IMR-90 (cell line): ENCODE data around the gene DISC1. TPM values are rescaled to one million over a fixed set of nuclear protein-coding genes. Genes with fewer than 3 reads are reported as not detected.
"Not testable (repeated sequence)": the region's sequence is repeated elsewhere in the genome, so short reads cannot be mapped to it uniquely, and the experiment has no call there.

Experiments used
- ATAC-seq: fragments of 200-7000 bp; cut with Tn5 transposase; 2 replicates; pipeline ENCODE4 v1.9.1; 2020; ENCODE audit warnings: low read depth, mild to moderate bottlenecking, moderate library complexity
- BruUV-seq: library from RNA; stranded (reverse); fragments of 400-500 nt; replicated peaks from 2 replicates; lab custom pipeline; 2021; lab: Mats Ljungman, UMichigan
- CTCF ChIA-PET: fragments of 300-600 bp; formaldehyde crosslinking; extraction: SDS; loops from one replicate; lab custom pipeline; 2021; ENCODE audit warnings: antibody characterized with exemption; lab: Yijun Ruan, JAX
- POLR2A ChIA-PET: fragments of 300-600 bp; sonication (Branson Sonifier 250); formaldehyde crosslinking; loops from one replicate; lab custom pipeline; 2022; ENCODE audit warnings: antibody characterized with exemption; ENCODE audit not compliant: unreplicated experiment; lab: Charles Lee
- DNase-seq: peaks from one replicate; pipeline ENCODE4 v3.0.0; 2013
- H2AFZ ChIP-seq: replicated peaks from 2 replicates; pipeline ENCODE3; 2013; ENCODE audit warnings: low read length, mild to moderate bottlenecking; ENCODE audit not compliant: poor library complexity
- H2AK5ac ChIP-seq: 2 replicates; pipeline ENCODE4 v1.6.1; 2013; ENCODE audit warnings: low read depth, low read length, inconsistent platforms
- H2AK9ac ChIP-seq: replicated peaks from 2 replicates; pipeline ENCODE3; 2013; ENCODE audit warnings: mild to moderate bottlenecking, low read depth, low read length, moderate library complexity; ENCODE audit not compliant: poor library complexity
- H2BK120ac ChIP-seq: 2 replicates; pipeline ENCODE4 v1.6.1; 2013; ENCODE audit warnings: low read depth, low read length, inconsistent platforms
- H2BK15ac ChIP-seq: 3 replicates; pipeline ENCODE4 v1.6.1; 2013; ENCODE audit warnings: low read depth, low read length, inconsistent platforms
- H2BK20ac ChIP-seq: 2 replicates; pipeline ENCODE4 v1.6.1; 2013; ENCODE audit warnings: low read depth, mild to moderate bottlenecking, inconsistent platforms, low read length, moderate library complexity
- H2BK5ac ChIP-seq: 2 replicates; pipeline ENCODE4 v1.6.1; 2013; ENCODE audit warnings: mild to moderate bottlenecking, low read depth, low read length, inconsistent platforms; ENCODE audit not compliant: poor library complexity, severe bottlenecking
- H3K14ac ChIP-seq: replicated peaks from 2 replicates; pipeline ENCODE4 v1.6.1; 2013; ENCODE audit warnings: low read depth, low read length, inconsistent platforms
- H3K18ac ChIP-seq: 2 replicates; pipeline ENCODE4 v1.6.1; 2013; ENCODE audit warnings: low read depth, low read length, control low read depth
- H3K23ac ChIP-seq: 2 replicates; pipeline ENCODE4 v1.6.1; 2013; ENCODE audit warnings: low read depth, low read length, inconsistent platforms
- H3K27ac ChIP-seq: 2 replicates; pipeline ENCODE4 v1.5.1; 2013; ENCODE audit warnings: mild to moderate bottlenecking, control low read depth, low read length; ENCODE audit not compliant: insufficient read depth
- H3K27me3 ChIP-seq: 2 replicates; pipeline ENCODE4 v1.6.1; 2013; ENCODE audit warnings: low read length; ENCODE audit not compliant: control insufficient read depth, insufficient read depth
- H3K36me3 ChIP-seq: 2 replicates; pipeline ENCODE4 v1.6.1; 2013; ENCODE audit warnings: low read length, mixed read lengths; ENCODE audit not compliant: control insufficient read depth, insufficient read depth
- H3K4ac ChIP-seq: 2 replicates; pipeline ENCODE4 v1.6.1; 2013; ENCODE audit warnings: low read depth, low read length, inconsistent platforms
- H3K4me1 ChIP-seq: 2 replicates; pipeline ENCODE4 v1.6.1; 2013; ENCODE audit warnings: low read length, mixed read lengths; ENCODE audit not compliant: control insufficient read depth, insufficient read depth
- H3K4me2 ChIP-seq: 2 replicates; pipeline ENCODE4 v1.6.1; 2013; ENCODE audit warnings: low read depth, mild to moderate bottlenecking, control low read depth, low read length, moderate library complexity
- H3K4me3 ChIP-seq: 2 replicates; pipeline ENCODE4 v1.5.1; 2013; ENCODE audit warnings: low read depth, mild to moderate bottlenecking, control low read depth, low read length, moderate library complexity; ENCODE audit not compliant: insufficient read depth
- H3K56ac ChIP-seq: 2 replicates; pipeline ENCODE4 v1.6.1; 2013; ENCODE audit warnings: low read length, inconsistent platforms; ENCODE audit not compliant: insufficient read depth; ENCODE audit errors: extremely low read depth
- H3K79me1 ChIP-seq, 2 experiments: 2 replicates each; pipeline ENCODE4 v1.6.1; 2013; ENCODE audit warnings: low read length in 2 of 2, inconsistent platforms in 1 of 2, low read depth in 1 of 2
- H3K9ac ChIP-seq: 2 replicates; pipeline ENCODE4 v1.6.1; 2013; ENCODE audit warnings: low read depth, low read length, control low read depth
- H3K9me1 ChIP-seq: 2 replicates; pipeline ENCODE4 v1.6.1; 2013; ENCODE audit warnings: low read length, inconsistent platforms; ENCODE audit not compliant: insufficient read depth
- H3K9me3 ChIP-seq: 2 replicates; pipeline ENCODE4 v1.6.1; 2013; ENCODE audit warnings: low read length; ENCODE audit not compliant: control insufficient read depth, insufficient read depth
- H4K20me1 ChIP-seq: 2 replicates; pipeline ENCODE4 v1.6.1; 2013; ENCODE audit warnings: low read length, inconsistent platforms; ENCODE audit not compliant: insufficient read depth
- H4K5ac ChIP-seq: 2 replicates; pipeline ENCODE4 v1.6.1; 2013; ENCODE audit warnings: mild to moderate bottlenecking, low read depth, low read length, control low read depth
- H4K8ac ChIP-seq, 2 experiments: 2 replicates each; pipeline ENCODE4 v1.6.1; 2013; ENCODE audit warnings: low read depth in 2 of 2, low read length in 2 of 2, control low read depth in 1 of 2, inconsistent platforms in 1 of 2
- H4K91ac ChIP-seq: 2 replicates; pipeline ENCODE4 v1.6.1; 2013; ENCODE audit warnings: low read depth, low read length, inconsistent platforms; ENCODE audit not compliant: insufficient read depth
- WGBS, 2 experiments: methylation state at CpG; one replicate each; pipeline versions ENCODE4 v1.1.5 to v1.1.7; 2013; ENCODE audit warnings: missing lambda C conversion rate in 2 of 2; ENCODE audit not compliant: insufficient read length in 1 of 2; ENCODE audit errors: extremely low coverage in 2 of 2; 5-methylcytosine and 5-hydroxymethylcytosine counted together
- dilution Hi-C: fragments of 300-500 bp; cut with HindIII; formaldehyde crosslinking; loops from one replicate; pipeline ENCODE4 v1.14.3; 2018; ENCODE audit warnings: low sequenced_read_pairs; ENCODE audit not compliant: unreplicated experiment
- in situ Hi-C: fragments of 300-500 bp; cut with MboI; formaldehyde crosslinking; loops from 3 replicates; pipeline ENCODE4 v1.14.3; 2019; ENCODE audit warnings: low sequenced_read_pairs, inconsistent platforms, mixed read lengths
- intact Hi-C: fragments of 100-400 bp; cut with micrococcal nuclease; formaldehyde crosslinking; loops from 2 replicates; pipeline ENCODE4 v1.10.0; 2022
- polyA plus RNA-seq, 3 experiments: library from polyadenylated mRNA; depleted of rRNA; stranded (reverse); fragments of >200 nt; gene quantifications; 2 replicates each; pipeline ENCODE4 v1.2.3, GENCODE V29; 2012; ENCODE audit warnings: low replicate concordance in 1 of 3
- total RNA-seq: library from RNA; depleted of rRNA; stranded (reverse); fragments of >200 nt; gene quantifications from 2 replicates; pipeline ENCODE4 v1.2.3, GENCODE V29; 2012

Gene DISC1
- total and polyA plus RNA-seq, 2 of the 4 experiments (the other 2 are of a cell fraction): 2.2 to 7.0 TPM

DNA sequence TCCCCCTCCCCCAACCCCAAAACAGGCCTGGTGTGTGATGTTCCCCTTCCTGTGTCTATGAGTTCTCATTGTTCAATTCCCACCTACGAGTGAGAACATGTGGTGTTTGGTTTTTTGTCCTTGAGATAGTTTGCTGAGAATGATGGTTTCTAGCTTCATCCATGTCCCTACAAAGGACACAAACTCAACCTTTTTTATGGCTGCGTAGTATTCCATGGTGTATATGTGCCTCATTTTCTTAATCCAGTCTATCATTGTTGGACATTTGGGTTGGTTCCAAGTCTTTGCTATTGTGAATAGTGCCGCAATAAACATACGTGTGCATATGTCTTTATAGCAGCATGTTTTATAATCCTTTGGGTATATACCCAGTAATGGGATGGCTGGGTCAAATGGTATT lies 102.4 kb downstream of the DISC1 start:
- dilution Hi-C loops, H2BK5ac ChIP-seq, H3K4ac ChIP-seq: not testable (repeated sequence)

More for the DNA sequence above, 102.4 kb downstream of the DISC1 start:
- H3K36me3 ChIP-seq, H2BK20ac ChIP-seq, H3K9me3 ChIP-seq, H3K4me3 ChIP-seq, H3K9ac ChIP-seq, H3K14ac ChIP-seq, H2BK15ac ChIP-seq, H3K79me1 ChIP-seq, H3K27ac ChIP-seq, H2AFZ ChIP-seq, H4K5ac ChIP-seq, in situ Hi-C loops, H4K8ac ChIP-seq, H3K23ac ChIP-seq, intact Hi-C loops, H2BK120ac ChIP-seq, H3K27me3 ChIP-seq, H4K91ac ChIP-seq, H2AK9ac ChIP-seq, H3K4me2 ChIP-seq, CTCF ChIA-PET, H3K18ac ChIP-seq, BruUV-seq, H2AK5ac ChIP-seq, H4K20me1 ChIP-seq, POLR2A ChIA-PET, H3K9me1 ChIP-seq, H3K4me1 ChIP-seq, ATAC-seq, H3K56ac ChIP-seq, DNase-seq: not testable (repeated sequence)
- no CpG with 5 or more reads among the region's 4 CpGs for WGBS, 2 experiments
